H1 (cell line): ENCODE data around the gene CORO2B. TPM values are rescaled to one million over a fixed set of nuclear protein-coding genes. Genes with fewer than 3 reads are reported as not detected.

Experiments
- CTCF ChIA-PET: fragments of 300-600 bp; sonication (Branson Sonifier 250); formaldehyde crosslinking; loops from one replicate; lab custom pipeline; 2021; ENCODE audit not compliant: partially characterized antibody; lab: Charles Lee
- POLR2A ChIA-PET: fragments of 300-600 bp; sonication (Branson Sonifier 250); formaldehyde crosslinking; loops from one replicate; lab custom pipeline; 2021; ENCODE audit warnings: inconsistent platforms; ENCODE audit not compliant: partially characterized antibody; lab: Charles Lee
- DNase-seq, 2 experiments: peaks; one replicate each; pipeline versions ENCODE4 v3.0.0 to v3.0.0-alpha.2; 2010 to 2022; ENCODE audit warnings: low spot score in 2 of 2, low read depth in 1 of 2, mixed read lengths in 1 of 2
- FAIRE-seq: peaks from 2 replicates; lab custom pipeline; 2011; peaks lifted over from hg19 to GRCh38; lab: Jason Lieb, UNC
- H2AFZ ChIP-seq: 2 replicates; pipeline ENCODE4 v1.8.1; 2012; ENCODE audit warnings: low read length, inconsistent platforms
- H2AK5ac ChIP-seq: 2 replicates; pipeline ENCODE4 v1.6.1; 2013; ENCODE audit warnings: low read depth, low read length
- H2BK120ac ChIP-seq: replicated peaks from 2 replicates; pipeline ENCODE3; 2013; ENCODE audit warnings: low read depth, low read length, inconsistent platforms
- H2BK12ac ChIP-seq: 2 replicates; pipeline ENCODE4 v1.6.1; 2013; ENCODE audit warnings: low read depth, low read length
- H2BK15ac ChIP-seq: 2 replicates; pipeline ENCODE4 v1.6.1; 2013; ENCODE audit warnings: low read length
- H2BK20ac ChIP-seq: 2 replicates; pipeline ENCODE4 v1.6.1; 2013; ENCODE audit warnings: low read length
- H2BK5ac ChIP-seq: 2 replicates; pipeline ENCODE4 v1.6.1; 2013; ENCODE audit warnings: low read depth, low read length
- H3K14ac ChIP-seq: 2 replicates; pipeline ENCODE4 v1.6.1; 2013; ENCODE audit warnings: inconsistent platforms; ENCODE audit not compliant: insufficient read length
- H3K18ac ChIP-seq: 2 replicates; pipeline ENCODE4 v1.6.1; 2013; ENCODE audit warnings: low read length; ENCODE audit errors: extremely low read depth
- H3K23ac ChIP-seq: 2 replicates; pipeline ENCODE4 v1.6.1; 2013; ENCODE audit warnings: inconsistent platforms; ENCODE audit not compliant: insufficient read length
- H3K23me2 ChIP-seq: 2 replicates; pipeline ENCODE4 v1.6.1; 2013; ENCODE audit warnings: low read depth, low read length
- H3K27ac ChIP-seq: 2 replicates; pipeline ENCODE4 v1.6.1; 2011; ENCODE audit warnings: low read depth, low read length, inconsistent platforms
- H3K27me3 ChIP-seq, 4 experiments: replicated peaks in 1 of 4; 1 replicate in 1 of 4; 2 replicates in 3 of 4; pipeline versions ENCODE4 v1.6.1 to v1.8.1; 2011 to 2013; ENCODE audit warnings: low read length in 3 of 4, mild to moderate bottlenecking in 3 of 4, inconsistent platforms in 2 of 4, mixed read lengths in 2 of 4, moderate library complexity in 1 of 4; ENCODE audit not compliant: control insufficient read depth in 3 of 4, insufficient read depth in 3 of 4; ENCODE audit errors: extremely low read depth in 1 of 4
- H3K36me3 ChIP-seq, 4 experiments: 2 replicates each; pipeline versions ENCODE4 v1.6.1 to v1.8.1; 2011 to 2013; ENCODE audit warnings: mild to moderate bottlenecking in 4 of 4, low read length in 3 of 4, moderate library complexity in 2 of 4, control low read depth in 1 of 4, inconsistent platforms in 1 of 4; ENCODE audit not compliant: insufficient read depth in 4 of 4, control insufficient read depth in 2 of 4
- H3K4ac ChIP-seq: replicated peaks from 2 replicates; pipeline ENCODE3; 2013; ENCODE audit warnings: low read length, low read depth, mixed read lengths, inconsistent platforms; ENCODE audit not compliant: insufficient read length
- H3K4me1 ChIP-seq, 4 experiments: replicated peaks in 1 of 4; 1 replicate in 1 of 4; 2 replicates in 3 of 4; pipeline versions ENCODE4 v1.6.1 to v1.8.1; 2011 to 2013; ENCODE audit warnings: low read length in 3 of 4, inconsistent platforms in 2 of 4, mixed read lengths in 1 of 4; ENCODE audit not compliant: insufficient read depth in 4 of 4, control insufficient read depth in 3 of 4
- H3K4me2 ChIP-seq, 2 experiments: 2 replicates each; pipeline versions ENCODE4 v1.6.1 to v1.8.1; 2011 to 2013; ENCODE audit warnings: low read depth in 2 of 2, low read length in 2 of 2, control low read depth in 1 of 2, inconsistent platforms in 1 of 2, mild to moderate bottlenecking in 1 of 2; ENCODE audit not compliant: insufficient read depth in 1 of 2
- H3K4me3 ChIP-seq, 4 experiments: fragments of 200-600, 300-600 bp in 1 of 4; sonication (generic), shearing (Covaris generic), sonication (Bioruptor Twin) in 1 of 4; 2 replicates each; pipeline versions ENCODE4 v1.5.1 to v1.8.1; 2011 to 2016; ENCODE audit warnings: low read length in 4 of 4, low read depth in 3 of 4, control low read depth in 2 of 4, inconsistent platforms in 2 of 4, mild to moderate bottlenecking in 2 of 4, mixed read lengths in 1 of 4, moderate library complexity in 1 of 4; ENCODE audit not compliant: insufficient read depth in 2 of 4; ENCODE audit errors: extremely low read depth in 1 of 4
- H3K56ac ChIP-seq: replicated peaks from 2 replicates; pipeline ENCODE3; 2013; ENCODE audit warnings: low read depth, mild to moderate bottlenecking, mixed read lengths, low read length, inconsistent platforms; ENCODE audit not compliant: insufficient read length
- H3K79me1 ChIP-seq: 2 replicates; pipeline ENCODE4 v1.6.1; 2013; ENCODE audit warnings: low read depth, low read length, control low read depth
- H3K79me2 ChIP-seq, 2 experiments: 2 replicates each; pipeline versions ENCODE4 v1.6.1 to v1.8.1; 2012 to 2013; ENCODE audit warnings: low read length in 2 of 2, mild to moderate bottlenecking in 2 of 2, inconsistent platforms in 1 of 2; ENCODE audit not compliant: insufficient read depth in 2 of 2, control insufficient read depth in 1 of 2
- H3K9ac ChIP-seq, 4 experiments: replicated peaks in 1 of 4; 1 replicate in 1 of 4; 2 replicates in 3 of 4; pipeline versions ENCODE4 v1.6.1 to v1.8.1; 2011 to 2013; ENCODE audit warnings: low read depth in 3 of 4, low read length in 3 of 4, control low read depth in 2 of 4, mild to moderate bottlenecking in 2 of 4, moderate library complexity in 2 of 4, inconsistent platforms in 1 of 4; ENCODE audit errors: extremely low read depth in 1 of 4
- H3K9me3 ChIP-seq, 2 experiments: 2 replicates each; pipeline versions ENCODE4 v1.6.1 to v1.8.1; 2012 to 2013; ENCODE audit warnings: mild to moderate bottlenecking in 2 of 2, moderate library complexity in 2 of 2, control low read depth in 1 of 2, inconsistent platforms in 1 of 2, low read depth in 1 of 2, low read length in 1 of 2, mixed read lengths in 1 of 2; ENCODE audit not compliant: insufficient read depth in 2 of 2
- H4K20me1 ChIP-seq, 2 experiments: replicated peaks in 1 of 2; 2 replicates each; pipeline versions ENCODE3 to v1.8.1; 2011 to 2013; ENCODE audit warnings: inconsistent platforms in 2 of 2, low read length in 2 of 2, mild to moderate bottlenecking in 1 of 2; ENCODE audit not compliant: insufficient read depth in 2 of 2, control insufficient read depth in 1 of 2
- H4K5ac ChIP-seq: 2 replicates; pipeline ENCODE4 v1.6.1; 2013; ENCODE audit warnings: low read length, low read depth, mixed read lengths, inconsistent platforms; ENCODE audit not compliant: insufficient read length
- H4K8ac ChIP-seq: 2 replicates; pipeline ENCODE4 v1.8.0; 2013; ENCODE audit warnings: mild to moderate bottlenecking, moderate library complexity, low read length, inconsistent platforms; ENCODE audit not compliant: insufficient read depth; ENCODE audit errors: extremely low read depth
- H4K91ac ChIP-seq: replicated peaks from 2 replicates; pipeline ENCODE3; 2013; ENCODE audit warnings: low read length, mixed read lengths, inconsistent platforms; ENCODE audit not compliant: insufficient read length
- BCL11A ChIP-seq, 2 experiments: IDR thresholded peaks; one replicate each; pipeline ENCODE4 v1.6.1; 2011; ENCODE audit warnings: low read depth in 2 of 2, low read length in 2 of 2, mild to moderate bottlenecking in 2 of 2
- CBX8 ChIP-seq: fragments of 300-800, 300-1000 bp; sonication (generic); IDR thresholded peaks from 2 replicates; pipeline ENCODE4 v1.7.1; 2016; ENCODE audit warnings: low read depth, low read length, borderline replicate concordance
- EGR1 ChIP-seq: IDR thresholded peaks from 2 replicates; pipeline ENCODE4 v1.6.1; 2011; ENCODE audit warnings: low read depth, low read length, borderline replicate concordance
- GABPA ChIP-seq: IDR thresholded peaks from 2 replicates; pipeline ENCODE4 v1.6.1; 2011; ENCODE audit warnings: mild to moderate bottlenecking, low read length, moderate library complexity, borderline replicate concordance; ENCODE audit not compliant: insufficient read depth
- GTF2F1 ChIP-seq: IDR thresholded peaks from 2 replicates; pipeline ENCODE4 v1.6.1; 2012; ENCODE audit warnings: low read depth, low read length, improper control_type of control experiment, borderline replicate concordance
- HDAC2 ChIP-seq, 2 experiments: fragments of 300-600 bp in 1 of 2; sonication (generic) in 1 of 2; IDR thresholded peaks; 2 replicates each; pipeline ENCODE4 v1.6.1; 2011 to 2012; ENCODE audit warnings: low read depth in 2 of 2, low read length in 2 of 2, mild to moderate bottlenecking in 2 of 2, moderate library complexity in 2 of 2, borderline replicate concordance in 1 of 2, inconsistent platforms in 1 of 2
- JUND ChIP-seq: IDR thresholded peaks from 2 replicates; pipeline ENCODE4 v1.6.1; 2011; ENCODE audit warnings: mild to moderate bottlenecking, improper control_type of control experiment, low read length
- KDM1A ChIP-seq: fragments of 200-600, 300-600 bp; sonication (generic); IDR thresholded peaks from 2 replicates; pipeline ENCODE4 v1.7.1; 2016; ENCODE audit warnings: mild to moderate bottlenecking, low read length, borderline replicate concordance
- NRF1 ChIP-seq: IDR thresholded peaks from 2 replicates; pipeline ENCODE4 v1.6.1; 2011; ENCODE audit warnings: mild to moderate bottlenecking, low read depth, low read length, improper control_type of control experiment
- POLR2AphosphoS5 ChIP-seq: IDR thresholded peaks from 2 replicates; pipeline ENCODE4 v1.6.1; 2011; ENCODE audit warnings: low read depth, low read length
- RXRA ChIP-seq: IDR thresholded peaks from 2 replicates; pipeline ENCODE4 v1.6.1; 2011; ENCODE audit warnings: low read depth, mild to moderate bottlenecking, low read length, moderate library complexity; ENCODE audit not compliant: insufficient read depth
- SP1 ChIP-seq: IDR thresholded peaks from 2 replicates; pipeline ENCODE4 v1.6.1; 2011; ENCODE audit warnings: low read depth, low read length
- TEAD4 ChIP-seq: IDR thresholded peaks from 2 replicates; pipeline ENCODE4 v1.6.1; 2012; ENCODE audit warnings: low read depth, low read length, inconsistent platforms, mixed read lengths
- WGBS, 2 experiments: shearing (Covaris generic) in 1 of 2; methylation state at CpG; one replicate each; pipeline versions ENCODE4 v1.1.6 to v1.1.7; 2013 to 2015; ENCODE audit warnings: low lambda C conversion rate in 2 of 2, mixed read lengths in 2 of 2, inconsistent platforms in 1 of 2, low coverage in 1 of 2, missing lambda C conversion rate in 1 of 2; ENCODE audit not compliant: insufficient replicate concordance in 2 of 2, insufficient coverage in 1 of 2, insufficient read length in 1 of 2; ENCODE audit errors: extremely low coverage in 1 of 2, missing lambda C conversion rate in 1 of 2; 5-methylcytosine and 5-hydroxymethylcytosine counted together
- polyA plus RNA-seq, 7 experiments: library from polyadenylated mRNA; depleted of rRNA in 3 of 7; stranded (reverse) in 5 of 7; unstranded in 2 of 7; fragments of >200 nt in 5 of 7; fragments of 200-250 nt in 2 of 7; gene quantifications; 1 replicate in 5 of 7; 2 replicates in 1 of 7; 4 replicates in 1 of 7; pipeline versions ENCODE4 v1.2.1 to v1.2.3, GENCODE V29; 2011 to 2013; ENCODE audit warnings: missing spikeins in 2 of 7, mixed read lengths in 2 of 7
- total RNA-seq: library from RNA; stranded (reverse); fragmentation: NEBNext Ultra II Directional; extraction: Animal tissue kit (Norgen Biotek cat#: 25700); gene quantifications from 2 replicates; pipeline ENCODE4 v1.2.1, GENCODE V29; 2021
- TF ChIP-seq, protein P1 (sequence below): IDR thresholded peaks from 2 replicates; pipeline ENCODE4 v1.6.1; 2011; ENCODE audit warnings: low read length, improper control_type of control experiment

Gene CORO2B
- total and polyA plus RNA-seq, 2 of the 8 experiments (the other 6 are each of a cell fraction or from before 2014, with no cell fraction given) = 3.4 to 6.7 TPM

DNA sequence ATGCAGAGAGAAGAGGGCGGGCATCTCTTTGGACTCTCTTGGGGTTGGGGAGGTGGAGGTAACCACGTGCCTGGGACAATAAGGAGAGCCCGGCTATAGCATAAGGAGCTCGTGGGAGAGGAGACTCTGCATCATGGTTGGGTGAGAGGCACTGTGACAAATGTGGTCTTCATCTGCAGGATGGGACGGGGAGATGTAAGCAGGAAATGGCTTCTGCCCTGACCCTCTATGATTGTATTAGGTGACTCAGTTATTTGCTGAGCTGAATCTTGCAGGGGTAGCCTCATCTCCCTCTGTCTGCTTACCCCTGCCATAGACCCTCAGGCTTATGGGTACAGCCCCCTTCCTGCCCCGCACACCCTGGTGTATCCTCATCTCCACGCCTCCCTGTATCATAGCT, 48.7 kb downstream of the CORO2B start:
- 88% methylated on average over 7 of the region's 7 CpGs; no CpG with 5 or more reads in 1 of the 2 experiments for WGBS, 2 experiments
- Histone ChIP-seq H3K23me2 (no peaks in the 10 kb centered on the region), H3K4me3 (no peak overlapping the region), H3K4me1 (peaks cover 0 to 7% (median 3%) of the 10 kb centered on the region in 4 experiments; a peak in 3 of 7 replicates), H3K23ac (no peak overlapping the region), H3K79me1 (no peaks in the 10 kb centered on the region; the same call in 1 of the 2 replicates), H2AK5ac (no peak overlapping the region), H4K8ac (no peak overlapping the region), H3K18ac (no peak overlapping the region), H3K4ac (no peak overlapping the region), H2BK20ac (no peak overlapping the region), H3K27me3 (no peaks in the 10 kb centered on the region), H4K20me1 (no peaks in the 10 kb centered on the region), H3K56ac (no peak overlapping the region), H3K14ac (no peak overlapping the region), H3K36me3 (no peaks in the 10 kb centered on the region), H3K4me2 (no peak overlapping the region), H3K27ac (no peak overlapping the region), H2BK120ac (no peak overlapping the region), H3K79me2 (no peaks in the 10 kb centered on the region), H4K91ac (no peak overlapping the region), H3K9ac (no peak overlapping the region), H2BK15ac (no peak overlapping the region), H2AFZ (no peak overlapping the region), H2BK5ac (no peak overlapping the region), H3K9me3 (no peaks in the 10 kb centered on the region), H2BK12ac (no peak overlapping the region), H4K5ac (no peak overlapping the region)
- ChIA-PET CTCF (interaction anchor here (0.9 to 24.3 kb wide), 8 partner anchors 10 to 75 kb away, joined by 3 to 569 read pairs (median 4); no protein-coding TSS in a partner anchor), POLR2A (no interaction called here)
- FAIRE-seq (no peak), DNase-seq (no peak)
- TF ChIP-seq KDM1A (no peak), NRF1 (no peak), GTF2F1 (no peak), TEAD4 (no peak), SP1 (no peak), POLR2AphosphoS5 (no peak), JUND (no peak), GABPA (no peak), BCL11A (IDR thresholded peaks at IDR 0.05; ENCODE audit: low read depth in 2 of 2, low read length in 2 of 2) (no peak), HDAC2 (IDR thresholded peaks at IDR 0.05; ENCODE audit: borderline replicate concordance in 1 of 2, low read depth in 2 of 2, low read length in 2 of 2) (no peak), CBX8 (no peak), EGR1 (no peak), RXRA (no peak)
- TF ChIP-seq, protein P1, sequence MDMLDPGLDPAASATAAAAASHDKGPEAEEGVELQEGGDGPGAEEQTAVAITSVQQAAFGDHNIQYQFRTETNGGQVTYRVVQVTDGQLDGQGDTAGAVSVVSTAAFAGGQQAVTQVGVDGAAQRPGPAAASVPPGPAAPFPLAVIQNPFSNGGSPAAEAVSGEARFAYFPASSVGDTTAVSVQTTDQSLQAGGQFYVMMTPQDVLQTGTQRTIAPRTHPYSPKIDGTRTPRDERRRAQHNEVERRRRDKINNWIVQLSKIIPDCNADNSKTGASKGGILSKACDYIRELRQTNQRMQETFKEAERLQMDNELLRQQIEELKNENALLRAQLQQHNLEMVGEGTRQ = no peak
